ENCODE measurements around the gene PIGBOS1. TPM values are rescaled to one million over a fixed set of nuclear protein-coding genes. Genes with fewer than 3 reads are reported as not detected.

Gene PIGBOS1
- total and polyA plus RNA-seq, 2 donors (not counting 3 experiments of a cell fraction or from before 2014, with no cell fraction given): 12.8 to 16.5 TPM

DNA sequence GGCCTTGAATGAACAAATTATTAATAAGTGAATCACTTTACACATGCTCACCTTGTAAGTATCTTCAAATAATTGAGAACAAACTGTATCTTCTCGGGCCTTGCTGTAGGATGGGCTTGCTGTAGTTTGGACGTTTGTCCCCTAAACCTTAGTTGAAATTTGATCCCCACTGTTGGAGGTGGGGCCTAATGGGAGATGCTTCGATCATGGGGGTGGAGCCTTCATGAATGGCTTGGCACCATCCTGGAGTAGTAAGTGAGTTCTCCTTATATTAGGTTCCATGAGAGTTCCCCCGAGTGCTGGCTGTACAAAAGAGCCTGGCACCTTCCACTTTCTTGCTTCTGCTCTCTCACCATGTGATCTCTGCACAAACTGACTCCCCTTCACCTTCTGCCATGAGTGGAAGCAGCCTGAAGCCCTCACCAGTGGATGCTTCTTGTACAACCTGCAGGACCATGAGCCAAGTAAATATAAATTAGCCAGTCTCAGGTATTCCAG, 29.4 kb upstream of the PIGBOS1 start:
- Histone ChIP-seq H3K4me2 (ENCODE audit: insufficient read depth, low read length) (no peak overlapping the region), H3K4me3 (replicated peaks in 1 of 3; ENCODE audit: insufficient read depth in 1 of 3, low read depth in 1 of 3, low read length in 3 of 3) (no peak overlapping the region), H3K9ac (replicated peaks; ENCODE audit: extremely low read depth, insufficient read depth, low read length) (no peak overlapping the region), H2AFZ (ENCODE audit: low read depth, low read length) (no peak overlapping the region), H3K27ac (ENCODE audit: insufficient read depth, low read depth, low read length) (no peak overlapping the region), H3K4me1 (ENCODE audit: control insufficient read depth, extremely low read depth, insufficient read depth, low read length) (no peaks in the 10 kb centered on the region), H3K9me1 (replicated peaks; ENCODE audit: control insufficient read depth, extremely low read depth, insufficient read depth, low read length) (no peaks in the 10 kb centered on the region), H3K9me3 (replicated peaks; ENCODE audit: control insufficient read depth, insufficient read depth, low read length) (no peaks in the 10 kb centered on the region), H3K27me3 (ENCODE audit: control insufficient read depth in 2 of 2, insufficient read depth in 2 of 2, low read length in 2 of 2) (no peaks in the 10 kb centered on the region), H3K79me2 (ENCODE audit: control insufficient read depth, insufficient read depth, low read length) (no peaks in the 10 kb centered on the region), H3K36me3 (ENCODE audit: control insufficient read depth in 2 of 2, extremely low read depth in 1 of 2, insufficient read depth in 2 of 2, low read length in 2 of 2) (peaks cover 0 to 2% of the 10 kb centered on the region in 2 experiments), H4K20me1 (replicated peaks; ENCODE audit: control insufficient read depth, extremely low read depth, insufficient read depth, low read length) (no peaks in the 10 kb centered on the region)
- no TSS peak for BruUV-seq (replicated peaks)
- FAIRE-seq: no peak
- TF ChIP-seq POLR2AphosphoS5 (IDR thresholded peaks at IDR 0.05; ENCODE audit: insufficient read depth, low read depth, low read length) (no peak), MYC (IDR thresholded peaks at IDR 0.05; ENCODE audit: low read depth, low read length) (no peak), CTCF (IDR thresholded peaks at IDR 0.05; ENCODE audit: extremely low read depth in 1 of 2, insufficient read depth in 1 of 2, low read depth in 1 of 2, low read length in 2 of 2) (no peak), POLR2A (IDR thresholded peaks at IDR 0.05; ENCODE audit: low read depth, low read length) (no peak), GATA2 (IDR thresholded peaks at IDR 0.05; ENCODE audit: insufficient read depth, insufficient read length, low read depth, low read length) (no peak), MAX (IDR thresholded peaks at IDR 0.05; ENCODE audit: insufficient read depth, insufficient read length) (no peak), EZH2 (IDR thresholded peaks at IDR 0.05; ENCODE audit: borderline replicate concordance, low read depth, low read length, severe bottlenecking) (no peak), FOS (IDR thresholded peaks at IDR 0.05; ENCODE audit: borderline replicate concordance, insufficient read depth, low read length) (no peak), JUN (IDR thresholded peaks at IDR 0.05; ENCODE audit: borderline replicate concordance, insufficient read depth, insufficient read length, low read depth) (no peak)
- CTCF ChIA-PET: interaction anchor here (1.2 kb wide), 1 partner anchor 9 kb away, joined by 3 read pairs; no protein-coding TSS in a partner anchor
- dilution Hi-C loops (cut with MboI; ENCODE audit: extremely low pct_ligation_motif_present, low sequenced_read_pairs): no loop called here
- no peak for DNase-seq (ENCODE audit: low read depth, low spot score)
- POLR2A ChIA-PET: no interaction called here
- intact Hi-C loops (cut with micrococcal nuclease): no loop called here
